Astrocyte of the cerebellum (primary cell): ENCODE data around the gene SENP8.

Experiments
- DNase-seq: peaks from one replicate; pipeline ENCODE4 v3.0.0-alpha.2; 2011; ENCODE audit warnings: low read depth
- H3K4me3 ChIP-seq: 2 replicates; pipeline ENCODE4 v1.5.1; 2011; ENCODE audit warnings: mild to moderate bottlenecking, low read depth, low read length, moderate library complexity
- in situ Hi-C: cut with HindIII; loops from 2 replicates; pipeline ENCODE4 v1.10.0; 2017; ENCODE audit warnings: low sequenced_read_pairs
- TF ChIP-seq, protein P1 (sequence below): IDR thresholded peaks from 2 replicates; pipeline ENCODE4 v1.5.1; 2012; ENCODE audit warnings: low read length, low read depth, moderate library complexity, mild to moderate bottlenecking; ENCODE audit errors: missing control alignments

Gene SENP8

DNA sequence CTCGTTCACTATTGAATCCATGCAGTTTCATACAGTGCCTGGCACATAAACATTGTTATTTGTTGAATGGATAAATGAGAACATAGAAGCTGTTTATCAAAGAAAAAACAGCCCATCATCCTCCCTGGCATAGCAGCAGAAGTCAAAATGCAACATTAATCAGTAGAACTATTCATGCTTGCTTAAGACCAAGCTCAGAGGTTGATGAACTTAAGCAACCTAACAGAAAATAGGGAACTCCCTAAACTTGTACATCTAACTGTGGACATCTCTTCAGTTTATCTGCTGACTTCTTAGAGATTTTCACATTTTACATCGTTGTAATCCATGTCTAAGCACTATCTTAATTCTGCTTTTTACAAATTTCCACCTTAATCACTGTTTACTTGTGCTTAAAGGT is 29.2 kb downstream of the SENP8 start:
- TF ChIP-seq, protein P1, sequence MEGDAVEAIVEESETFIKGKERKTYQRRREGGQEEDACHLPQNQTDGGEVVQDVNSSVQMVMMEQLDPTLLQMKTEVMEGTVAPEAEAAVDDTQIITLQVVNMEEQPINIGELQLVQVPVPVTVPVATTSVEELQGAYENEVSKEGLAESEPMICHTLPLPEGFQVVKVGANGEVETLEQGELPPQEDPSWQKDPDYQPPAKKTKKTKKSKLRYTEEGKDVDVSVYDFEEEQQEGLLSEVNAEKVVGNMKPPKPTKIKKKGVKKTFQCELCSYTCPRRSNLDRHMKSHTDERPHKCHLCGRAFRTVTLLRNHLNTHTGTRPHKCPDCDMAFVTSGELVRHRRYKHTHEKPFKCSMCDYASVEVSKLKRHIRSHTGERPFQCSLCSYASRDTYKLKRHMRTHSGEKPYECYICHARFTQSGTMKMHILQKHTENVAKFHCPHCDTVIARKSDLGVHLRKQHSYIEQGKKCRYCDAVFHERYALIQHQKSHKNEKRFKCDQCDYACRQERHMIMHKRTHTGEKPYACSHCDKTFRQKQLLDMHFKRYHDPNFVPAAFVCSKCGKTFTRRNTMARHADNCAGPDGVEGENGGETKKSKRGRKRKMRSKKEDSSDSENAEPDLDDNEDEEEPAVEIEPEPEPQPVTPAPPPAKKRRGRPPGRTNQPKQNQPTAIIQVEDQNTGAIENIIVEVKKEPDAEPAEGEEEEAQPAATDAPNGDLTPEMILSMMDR: no peak
- H3K4me3 ChIP-seq: no peak overlapping the region
- no peak for DNase-seq
- in situ Hi-C loops: no loop called here

GRCh38 chr15:72153269-72154000 is 35.2 kb downstream of the SENP8 start:
- no peak for DNase-seq

GRCh38 chr15:72154316-72154715 is 36.1 kb downstream of the SENP8 start:
- DNase-seq: no peak
- TF ChIP-seq, protein P1: no peak
- in situ Hi-C loops: no loop called here
- H3K4me3 ChIP-seq: no peak overlapping the region

More at GRCh38 chr15:72153269-72154000, 35.2 kb downstream of the SENP8 start:
- no peak overlapping the region for H3K4me3 ChIP-seq
- in situ Hi-C loops: no loop called here
- TF ChIP-seq, protein P1: no peak

DNA sequence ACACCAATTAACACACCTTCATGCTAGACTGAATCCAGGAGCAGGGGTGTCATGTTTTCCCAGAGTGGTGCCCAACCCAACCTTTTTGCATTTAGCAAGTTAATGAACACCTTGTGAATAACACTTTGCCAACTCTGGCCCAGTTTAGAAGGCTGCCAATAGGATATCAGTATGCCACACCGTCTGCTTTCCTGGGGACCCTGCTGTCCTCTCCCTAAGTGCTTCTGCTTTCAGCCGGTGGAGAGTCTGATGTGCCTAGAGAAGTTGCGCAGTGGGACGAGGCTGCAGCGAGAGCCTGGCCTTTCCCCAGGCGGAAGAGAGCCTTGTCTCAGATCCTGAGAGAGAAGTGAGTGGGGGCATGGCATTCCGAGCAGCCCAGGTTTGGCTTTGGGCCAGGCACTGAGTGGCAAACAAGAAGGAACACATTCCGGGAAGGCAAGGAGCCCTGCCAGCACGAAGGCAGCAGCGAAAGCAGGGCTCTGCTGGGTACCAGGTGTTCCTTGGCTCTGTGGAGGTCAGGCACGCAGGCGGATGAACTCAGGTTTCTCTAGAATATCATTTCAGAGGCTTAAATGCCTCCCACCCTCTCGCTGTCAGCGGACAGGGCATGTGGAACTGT is 36.9 kb downstream of the SENP8 start:
- in situ Hi-C loops: no loop called here
- DNase-seq: no peak
- TF ChIP-seq, protein P1: no peak
- H3K4me3 ChIP-seq: peak overlapping the region; percentile 39

DNA sequence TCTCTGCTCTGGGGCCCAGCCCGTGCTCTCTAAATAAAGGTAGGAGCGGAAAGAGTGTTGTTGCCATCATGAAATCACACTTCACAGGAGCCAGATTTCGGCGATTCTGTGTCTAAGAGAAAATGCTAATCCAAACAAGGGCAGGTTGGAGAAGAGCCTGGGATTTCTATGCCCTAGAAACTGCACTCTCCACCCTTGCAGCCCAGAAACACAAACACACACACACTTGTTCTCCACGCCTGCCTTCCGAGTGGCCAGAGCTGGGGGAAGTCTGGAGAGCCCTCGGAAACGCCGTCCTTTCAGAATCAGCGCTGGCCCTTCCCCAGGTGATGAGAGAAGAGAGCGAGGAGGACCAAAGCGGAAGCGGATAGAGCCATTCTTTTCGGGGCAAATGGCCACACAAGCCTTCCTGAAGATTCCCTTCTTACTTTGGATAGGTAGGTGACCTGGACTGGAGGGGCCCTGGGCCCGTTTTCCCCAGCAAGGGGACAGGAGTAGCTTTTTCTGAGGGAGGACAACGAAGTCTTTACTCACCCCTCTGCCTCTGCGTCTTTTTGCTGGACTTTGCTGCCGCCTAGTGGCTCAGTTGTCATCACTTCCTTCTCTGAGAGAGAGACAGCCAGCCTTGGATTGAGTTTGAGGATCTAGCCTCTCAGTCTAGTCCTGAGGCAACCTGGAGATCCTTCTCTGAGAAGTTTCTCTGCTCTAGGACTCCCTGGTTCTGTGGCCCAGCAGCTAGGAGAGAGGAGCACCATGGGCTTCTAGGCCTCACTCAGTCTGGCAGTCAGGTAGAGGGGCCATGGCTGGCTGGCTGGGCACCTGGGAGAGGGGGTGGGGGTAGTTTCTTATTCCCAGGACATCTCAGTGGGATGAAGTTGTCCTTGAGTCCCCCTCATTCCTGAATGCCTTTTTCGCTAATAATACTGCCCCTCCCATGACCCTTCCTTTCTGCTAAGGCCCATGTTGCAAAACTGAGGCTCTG is 37.7 kb downstream of the SENP8 start:
- TF ChIP-seq, protein P1: peak; percentile 91
- in situ Hi-C loops: no loop called here
- peak overlapping the region; percentile 39 for H3K4me3 ChIP-seq
- peak; percentile 70 for DNase-seq

- H3K4me3 ChIP-seq: no peak overlapping the region
- TF ChIP-seq, protein P1: no peak
- in situ Hi-C loops: no loop called here
- DNase-seq: no peak
Observed at GRCh38 chr15:72156928-72157327, 38.7 kb downstream of the SENP8 start.
